Stimulated activated CD8-positive, alpha-beta memory T cell treated with anti-CD3 and anti-CD28 coated beads, Interleukin-7, amount 100 ng/mL, for 48 hours (primary cell): ENCODE data around the gene MTHFR.

Experiments used
- DNase-seq, 2 donors: peaks; one replicate each; pipeline ENCODE4 v3.0.0-alpha.2; 2020; ENCODE audit warnings: low read depth in 1 of 2; ENCODE audit errors: extremely low read depth in 1 of 2

The MTHFR gene

GRCh38 chr1:11805422-11806306, at the start of gene MTHFR, which contains the start of gene CLCN6:
Gene MTHFR (minus strand): TSS chr1:11805964. CDS start chr1:11803116, 2,848 bp downstream.
Gene CLCN6 (plus strand): TSS chr1:11806191. CDS start chr1:11806263, 72 bp downstream.
- DNase-seq = peak; percentile 99

GRCh38 chr1:11855430-11855829, 49.7 kb upstream of the MTHFR start:
- no peak for DNase-seq

- no peak for DNase-seq
These were observed 48.8 kb upstream of the MTHFR start for GRCh38 chr1:11854519-11854918.

GRCh38 chr1:11851180-11851579, 45.4 kb upstream of the MTHFR start:
- no peak for DNase-seq

GRCh38 chr1:11850156-11850555, 44.4 kb upstream of the MTHFR start:
- no peak for DNase-seq

- no peak for DNase-seq
These were observed 42.6 kb upstream of the MTHFR start for GRCh38 chr1:11848373-11848700.

- no peak for DNase-seq
These were observed 42.1 kb upstream of the MTHFR start, which contains the start of gene NPPA for GRCh38 chr1:11847667-11848372. Gene NPPA (minus strand): TSS chr1:11847783. CDS start chr1:11847684, 99 bp downstream.

GRCh38 chr1:11845641-11846335, 40.0 kb upstream of the MTHFR start:
- DNase-seq = no peak

- DNase-seq = no peak
These were observed 36.6 kb upstream of the MTHFR start for GRCh38 chr1:11842154-11843041.

GRCh38 chr1:11841245-11842153, 35.7 kb upstream of the MTHFR start:
- no peak for DNase-seq

- DNase-seq = no peak
These were observed 34.3 kb upstream of the MTHFR start for GRCh38 chr1:11839727-11840705.

GRCh38 chr1:11838349-11839272, 32.8 kb upstream of the MTHFR start:
- peak; percentile 21 to 37 for DNase-seq

- DNase-seq = no peak
These were observed 32.1 kb upstream of the MTHFR start for GRCh38 chr1:11837767-11838348.

GRCh38 chr1:11836955-11837766, 31.4 kb upstream of the MTHFR start:
- DNase-seq = no peak

- DNase-seq = no peak
These were observed 29.9 kb upstream of the MTHFR start for GRCh38 chr1:11835441-11836225.
